Measurements from ENCODE around the gene ADARB2.

DNA sequence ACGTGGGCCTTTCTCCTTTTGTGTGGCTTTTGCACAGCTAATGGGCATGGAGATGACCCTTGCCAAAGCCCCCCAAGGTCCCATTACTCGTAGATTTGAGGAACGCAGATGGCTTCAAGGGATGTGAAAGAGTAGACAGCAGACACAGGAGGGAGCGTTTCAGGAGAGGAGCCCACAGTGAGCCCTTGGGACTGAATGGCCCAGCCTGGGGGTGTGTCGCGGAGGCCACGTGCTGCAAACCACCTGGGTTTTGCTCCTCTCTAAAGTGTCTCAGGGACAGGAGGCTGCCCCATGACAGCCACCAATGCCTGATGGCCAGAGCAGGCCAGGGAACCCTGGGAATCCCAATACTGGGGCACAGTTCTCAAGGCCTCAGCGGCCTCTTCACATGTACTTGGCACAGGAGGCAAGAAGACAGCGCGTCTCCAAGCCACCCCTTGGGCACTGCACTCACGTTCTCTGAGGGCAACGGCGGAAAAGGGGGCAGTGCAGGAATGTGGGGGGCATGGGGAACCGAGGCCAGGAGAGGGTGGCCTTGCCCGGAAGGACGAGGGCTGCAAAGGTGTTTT lies 495.9 kb downstream of the ADARB2 start:
- TF ChIP-seq, protein P1, sequence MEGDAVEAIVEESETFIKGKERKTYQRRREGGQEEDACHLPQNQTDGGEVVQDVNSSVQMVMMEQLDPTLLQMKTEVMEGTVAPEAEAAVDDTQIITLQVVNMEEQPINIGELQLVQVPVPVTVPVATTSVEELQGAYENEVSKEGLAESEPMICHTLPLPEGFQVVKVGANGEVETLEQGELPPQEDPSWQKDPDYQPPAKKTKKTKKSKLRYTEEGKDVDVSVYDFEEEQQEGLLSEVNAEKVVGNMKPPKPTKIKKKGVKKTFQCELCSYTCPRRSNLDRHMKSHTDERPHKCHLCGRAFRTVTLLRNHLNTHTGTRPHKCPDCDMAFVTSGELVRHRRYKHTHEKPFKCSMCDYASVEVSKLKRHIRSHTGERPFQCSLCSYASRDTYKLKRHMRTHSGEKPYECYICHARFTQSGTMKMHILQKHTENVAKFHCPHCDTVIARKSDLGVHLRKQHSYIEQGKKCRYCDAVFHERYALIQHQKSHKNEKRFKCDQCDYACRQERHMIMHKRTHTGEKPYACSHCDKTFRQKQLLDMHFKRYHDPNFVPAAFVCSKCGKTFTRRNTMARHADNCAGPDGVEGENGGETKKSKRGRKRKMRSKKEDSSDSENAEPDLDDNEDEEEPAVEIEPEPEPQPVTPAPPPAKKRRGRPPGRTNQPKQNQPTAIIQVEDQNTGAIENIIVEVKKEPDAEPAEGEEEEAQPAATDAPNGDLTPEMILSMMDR (IDR thresholded peaks at IDR 0.05; ENCODE audit: low read depth, low read length, poor library complexity, severe bottlenecking): no peak
- TF ChIP-seq EZH2phosphoT487 (IDR thresholded peaks at IDR 0.05; ENCODE audit: borderline replicate concordance, low read length): no peak

Measured in DOHH2 (cell line).